CD4-positive, alpha-beta T cell (primary cell): ENCODE results near the gene VSIG1. TPM values are rescaled to one million over a fixed set of nuclear protein-coding genes. Genes with fewer than 3 reads are reported as not detected.

Experiments used
- ATAC-seq: fragments of 200-7000 bp; cut with Tn5 transposase; one replicate; pipeline ENCODE4 v1.10.0; 2022; ENCODE audit warnings: mild to moderate bottlenecking; ENCODE audit not compliant: poor library complexity
- CTCF ChIA-PET: fragments of 350-600 bp; sonication (Branson Sonifier 250); formaldehyde crosslinking; loops from one replicate; lab custom pipeline; 2021; ENCODE audit warnings: antibody characterized with exemption, inconsistent platforms; lab: Charles Lee
- POLR2A ChIA-PET: fragments of 350-600 bp; sonication (Branson Sonifier 250); formaldehyde crosslinking; loops from one replicate; lab custom pipeline; 2021; ENCODE audit warnings: antibody characterized with exemption, inconsistent platforms; lab: Charles Lee
- DNase-seq, 14 experiments: peaks; one replicate each; pipeline ENCODE4 v3.0.0-alpha.2; 2013 to 2020; ENCODE audit warnings: mixed read lengths in 2 of 14
- H3K27ac ChIP-seq, 2 donors: one replicate each; pipeline versions ENCODE4 v1.5.1 to v1.7.0; 2013; ENCODE audit warnings: low read length in 2 of 2, low read depth in 1 of 2, mild to moderate bottlenecking in 1 of 2
- H3K27me3 ChIP-seq, 2 experiments: 1 replicate in 1 of 2; 2 replicates in 1 of 2; pipeline versions ENCODE4 v1.6.1 to v1.7.0; 2013; ENCODE audit warnings: low read length in 2 of 2, control low read depth in 1 of 2, mild to moderate bottlenecking in 1 of 2, moderate library complexity in 1 of 2; ENCODE audit not compliant: insufficient read depth in 2 of 2, control insufficient read depth in 1 of 2
- H3K36me3 ChIP-seq: one replicate; pipeline ENCODE4 v1.6.1; 2013; ENCODE audit warnings: low read length, control low read depth; ENCODE audit not compliant: insufficient read depth
- H3K4me1 ChIP-seq: one replicate; pipeline ENCODE4 v1.6.1; 2013; ENCODE audit warnings: low read length, control low read depth; ENCODE audit not compliant: insufficient read depth
- H3K4me3 ChIP-seq: one replicate; pipeline ENCODE4 v1.5.1; 2013; ENCODE audit warnings: mild to moderate bottlenecking, low read length, moderate library complexity
- H3K9me3 ChIP-seq, 2 experiments: 1 replicate in 1 of 2; 2 replicates in 1 of 2; pipeline versions ENCODE4 v1.6.1 to v1.7.0; 2013; ENCODE audit warnings: low read length in 2 of 2, mild to moderate bottlenecking in 2 of 2, control low read depth in 1 of 2, moderate library complexity in 1 of 2; ENCODE audit not compliant: control insufficient read depth in 1 of 2, insufficient read depth in 1 of 2
- H3K27ac Mint-ChIP-seq: one replicate; pipeline ENCODE4 v1.8.0; 2020; ENCODE audit warnings: mixed read lengths
- H3K27me3 Mint-ChIP-seq: one replicate; pipeline ENCODE4 v1.8.0; 2021; ENCODE audit warnings: mixed read lengths
- H3K36me3 Mint-ChIP-seq: one replicate; pipeline ENCODE4 v1.8.0; 2021; ENCODE audit warnings: low read depth, mixed read lengths
- H3K4me1 Mint-ChIP-seq: one replicate; pipeline ENCODE4 v1.8.0; 2021; ENCODE audit warnings: low read depth, mixed read lengths
- H3K4me3 Mint-ChIP-seq: one replicate; pipeline ENCODE4 v1.8.0; 2020; ENCODE audit warnings: mild to moderate bottlenecking, mixed read lengths
- H3K9me3 Mint-ChIP-seq: one replicate; pipeline ENCODE4 v1.8.0; 2020; ENCODE audit warnings: mixed read lengths
- intact Hi-C, 2 experiments: fragments of 100-400 bp; cut with DNase I in 1 of 2; cut with micrococcal nuclease in 1 of 2; formaldehyde crosslinking; loops; one replicate each; pipeline versions ENCODE4 v1.15.1 to v1.9.0; 2023 to 2025; cut with DNase I, micrococcal nuclease
- total RNA-seq, 174 experiments: library from RNA in 2 of 174; stranded (reverse) in 2 of 174; gene quantifications; one replicate each; pipeline ENCODE4 v1.2.3 and lab custom pipeline; 2021 to 2026
- TF ChIP-seq, protein P1 (sequence below): fragments of 200-600 bp; IDR thresholded peaks from one replicate; pipeline ENCODE4 v1.8.0; 2022; ENCODE audit warnings: antibody characterized with exemption, mild to moderate bottlenecking

Gene VSIG1
- total RNA-seq, 2 experiments from 2014 or later, result 12.5 to 14.9 TPM

DNA sequence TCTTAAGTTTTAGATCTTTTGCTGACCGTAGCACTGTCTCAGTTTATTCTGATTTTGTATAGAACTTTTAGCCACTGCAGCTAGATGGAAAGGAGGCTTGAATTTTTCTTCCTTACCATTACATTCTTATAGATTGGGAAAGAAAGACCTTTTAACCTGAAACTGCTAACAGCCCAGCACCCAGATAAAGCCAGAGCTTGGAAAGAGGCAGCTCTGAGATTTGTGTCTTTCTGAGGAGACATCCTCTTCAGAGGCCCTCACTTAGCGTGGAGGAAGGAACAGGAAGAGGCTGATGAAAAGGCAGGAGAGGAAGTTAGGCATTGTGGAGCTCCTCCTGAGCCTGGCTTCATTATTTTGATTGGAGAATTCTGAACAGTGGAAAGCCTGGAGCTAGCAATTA, 81.8 kb downstream of the VSIG1 start:
- ATAC-seq (no peak), DNase-seq (no peak)
- no peak overlapping the region for H3K27ac ChIP-seq
- no peak overlapping the region for H3K4me3 ChIP-seq
- TF ChIP-seq, protein P1, sequence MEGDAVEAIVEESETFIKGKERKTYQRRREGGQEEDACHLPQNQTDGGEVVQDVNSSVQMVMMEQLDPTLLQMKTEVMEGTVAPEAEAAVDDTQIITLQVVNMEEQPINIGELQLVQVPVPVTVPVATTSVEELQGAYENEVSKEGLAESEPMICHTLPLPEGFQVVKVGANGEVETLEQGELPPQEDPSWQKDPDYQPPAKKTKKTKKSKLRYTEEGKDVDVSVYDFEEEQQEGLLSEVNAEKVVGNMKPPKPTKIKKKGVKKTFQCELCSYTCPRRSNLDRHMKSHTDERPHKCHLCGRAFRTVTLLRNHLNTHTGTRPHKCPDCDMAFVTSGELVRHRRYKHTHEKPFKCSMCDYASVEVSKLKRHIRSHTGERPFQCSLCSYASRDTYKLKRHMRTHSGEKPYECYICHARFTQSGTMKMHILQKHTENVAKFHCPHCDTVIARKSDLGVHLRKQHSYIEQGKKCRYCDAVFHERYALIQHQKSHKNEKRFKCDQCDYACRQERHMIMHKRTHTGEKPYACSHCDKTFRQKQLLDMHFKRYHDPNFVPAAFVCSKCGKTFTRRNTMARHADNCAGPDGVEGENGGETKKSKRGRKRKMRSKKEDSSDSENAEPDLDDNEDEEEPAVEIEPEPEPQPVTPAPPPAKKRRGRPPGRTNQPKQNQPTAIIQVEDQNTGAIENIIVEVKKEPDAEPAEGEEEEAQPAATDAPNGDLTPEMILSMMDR, result no peak
- ChIA-PET CTCF (no interaction called here), POLR2A (no interaction called here)
- no peaks in the 10 kb centered on the region for H3K9me3 Mint-ChIP-seq
- no peak overlapping the region for H3K27ac Mint-ChIP-seq
- no peaks in the 10 kb centered on the region for H3K4me1 Mint-ChIP-seq
- intact Hi-C loops, result no loop called here
- H3K4me1 ChIP-seq, result no peaks in the 10 kb centered on the region
- H3K9me3 ChIP-seq, result no peaks in the 10 kb centered on the region
- no peaks in the 10 kb centered on the region for H3K27me3 ChIP-seq
- H3K4me3 Mint-ChIP-seq, result no peak overlapping the region
- H3K36me3 Mint-ChIP-seq, result peaks cover 36% of the 10 kb centered on the region
- H3K27me3 Mint-ChIP-seq, result no peaks in the 10 kb centered on the region
- H3K36me3 ChIP-seq, result peaks cover 10% of the 10 kb centered on the region

DNA sequence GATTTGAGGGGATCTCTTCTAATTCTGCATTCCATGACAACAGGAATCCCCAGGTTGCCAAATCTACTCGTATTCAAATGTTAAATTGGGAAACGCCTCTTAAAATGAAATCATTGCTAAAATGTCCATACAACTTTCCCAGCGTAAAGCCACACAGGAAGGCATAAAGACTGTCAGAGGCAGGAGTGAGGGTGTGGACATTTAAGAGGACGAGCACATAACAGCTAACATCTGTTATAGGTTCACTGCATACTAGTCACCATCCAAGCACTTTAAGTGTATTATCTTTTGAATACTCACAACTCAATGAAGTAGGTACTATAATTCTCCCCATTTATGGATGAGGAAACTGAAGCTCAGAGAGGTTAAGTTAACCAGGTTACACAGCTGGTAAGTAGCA, 82.3 kb downstream of the VSIG1 start:
- Mint-ChIP-seq H3K27ac (no peak overlapping the region), H3K27me3 (no peaks in the 10 kb centered on the region), H3K36me3 (peaks cover 38% of the 10 kb centered on the region), H3K4me3 (no peak overlapping the region), H3K9me3 (no peaks in the 10 kb centered on the region), H3K4me1 (no peaks in the 10 kb centered on the region)
- no peak overlapping the region for H3K4me3 ChIP-seq
- H3K4me1 ChIP-seq, result no peaks in the 10 kb centered on the region
- ChIA-PET CTCF (no interaction called here), POLR2A (no interaction called here)
- ATAC-seq (no peak), DNase-seq (no peak)
- intact Hi-C loops, result no loop called here
- TF ChIP-seq, protein P1, result no peak
- H3K9me3 ChIP-seq, result no peaks in the 10 kb centered on the region
- H3K36me3 ChIP-seq, result peaks cover 10% of the 10 kb centered on the region
- no peaks in the 10 kb centered on the region for H3K27me3 ChIP-seq
- H3K27ac ChIP-seq, result no peak overlapping the region

Other genes starting within 250 kb of the VSIG1 start
- gene MID2, start 219.2 kb upstream of the VSIG1 start, total RNA-seq, result 10 to 100 TPM; 15.7 to 16.9 TPM
- not detected for gene TEX13B, start 62.7 kb upstream of the VSIG1 start, total RNA-seq
- 10 to 100 TPM; 18.6 to 24.1 TPM for gene PSMD10, start 46.5 kb downstream of the VSIG1 start, total RNA-seq
- 1 to 10 TPM; 2.9 to 4.0 TPM for gene ATG4A, start 46.7 kb downstream of the VSIG1 start, total RNA-seq